GM23338 (cell line): ENCODE results near the gene RBCK1. TPM values are rescaled to one million over a fixed set of nuclear protein-coding genes. Genes with fewer than 3 reads are reported as not detected.

Experiments
- ATAC-seq: fragments of 200-7000 bp; cut with Tn5 transposase; 3 replicates; pipeline ENCODE4 v1.9.1; 2020
- DNase-seq: peaks from one replicate; pipeline ENCODE4 v3.0.0-alpha.2; 2015; ENCODE audit warnings: low spot score
- H2AFZ ChIP-seq: fragments of 200-600 bp; sonication (generic); 2 replicates; pipeline ENCODE4 v1.8.0; 2016; ENCODE audit warnings: antibody characterized with exemption, mild to moderate bottlenecking, moderate library complexity
- H3F3A ChIP-seq: fragments of 200-600 bp; sonication (generic); replicated peaks from 2 replicates; pipeline ENCODE4 v1.8.0; 2017; ENCODE audit warnings: antibody characterized with exemption, mixed run types, low read depth
- H3K27ac ChIP-seq: fragments of 200-600 bp; sonication (generic); 2 replicates; pipeline ENCODE4 v1.6.1; 2016; ENCODE audit warnings: low read depth
- H3K27me3 ChIP-seq: fragments of 200-600 bp; sonication (generic); 2 replicates; pipeline ENCODE4 v1.8.0; 2016; ENCODE audit warnings: mild to moderate bottlenecking, mixed run types, moderate library complexity; ENCODE audit not compliant: insufficient read depth
- H3K36me3 ChIP-seq: fragments of 200-600 bp; sonication (generic); 2 replicates; pipeline ENCODE4 v1.8.0; 2016; ENCODE audit warnings: mild to moderate bottlenecking; ENCODE audit not compliant: insufficient read depth
- H3K4me1 ChIP-seq: fragments of 200-600 bp; sonication (generic); 2 replicates; pipeline ENCODE4 v1.8.0; 2016; ENCODE audit warnings: mild to moderate bottlenecking, moderate library complexity; ENCODE audit not compliant: insufficient read depth
- H3K4me2 ChIP-seq: fragments of 200-600 bp; sonication (generic); 2 replicates; pipeline ENCODE4 v1.7.1; 2017; ENCODE audit warnings: mixed run types
- H3K4me3 ChIP-seq: fragments of 200-600 bp; sonication (generic); 2 replicates; pipeline ENCODE4 v1.6.1; 2016; ENCODE audit warnings: mixed run types
- H3K79me2 ChIP-seq: fragments of 200-600 bp; sonication (generic); replicated peaks from 2 replicates; pipeline ENCODE4 v1.8.0; 2017; ENCODE audit warnings: mild to moderate bottlenecking; ENCODE audit not compliant: insufficient read depth
- H3K9me2 ChIP-seq: fragments of 200-600 bp; sonication (generic); 2 replicates; pipeline ENCODE4 v1.8.0; 2017; ENCODE audit not compliant: insufficient read depth
- H4K20me1 ChIP-seq: fragments of 200-600 bp; sonication (generic); replicated peaks from 2 replicates; pipeline ENCODE4 v1.8.0; 2017; ENCODE audit warnings: mild to moderate bottlenecking; ENCODE audit not compliant: insufficient read depth
- H3K27ac Mint-ChIP-seq: 2 replicates; pipeline ENCODE4 v1.8.0; 2020; ENCODE audit warnings: inconsistent platforms, mild to moderate bottlenecking, moderate library complexity, mixed read lengths
- H3K27me3 Mint-ChIP-seq: 3 replicates; pipeline ENCODE4 v1.8.0; 2022; ENCODE audit warnings: low read depth, mild to moderate bottlenecking, moderate library complexity, mixed read lengths, inconsistent platforms; ENCODE audit not compliant: insufficient read depth, poor library complexity
- H3K36me3 Mint-ChIP-seq: 3 replicates; pipeline ENCODE4 v1.8.0; 2021; ENCODE audit warnings: low read depth, mild to moderate bottlenecking, inconsistent platforms, moderate library complexity, mixed read lengths
- H3K4me1 Mint-ChIP-seq: 3 replicates; pipeline ENCODE4 v1.8.0; 2020; ENCODE audit warnings: mild to moderate bottlenecking, inconsistent platforms, mixed read lengths
- H3K4me3 Mint-ChIP-seq: 3 replicates; pipeline ENCODE4 v1.8.0; 2021; ENCODE audit warnings: moderate library complexity, mild to moderate bottlenecking, inconsistent platforms, mixed read lengths
- H3K9me3 Mint-ChIP-seq: 3 replicates; pipeline ENCODE4 v1.8.0; 2020; ENCODE audit warnings: moderate library complexity, mild to moderate bottlenecking, inconsistent platforms, mixed read lengths
- CREB1 ChIP-seq: fragments of 250-450 bp; sonication (Bioruptor Pico); IDR thresholded peaks from 2 replicates; pipeline ENCODE4 v1.5.0; 2020; ENCODE audit warnings: low read depth, mild to moderate bottlenecking, moderate library complexity
- CTCF ChIP-seq, 2 experiments: fragments of 200-600 bp in 1 of 2; sonication (generic) in 1 of 2; conservative IDR thresholded peaks; 2 replicates each; pipeline versions ENCODE4 v1.5.1 to v1.6.1; 2016 to 2017; ENCODE audit warnings: antibody characterized with exemption in 2 of 2, low read depth in 2 of 2, mild to moderate bottlenecking in 2 of 2, moderate library complexity in 1 of 2
- EZH2 ChIP-seq: fragments of 200-600 bp; sonication (generic); IDR thresholded peaks from one replicate; pipeline ENCODE4 v1.8.0; 2017; ENCODE audit warnings: antibody characterized with exemption, mild to moderate bottlenecking, low read depth; ENCODE audit not compliant: unreplicated experiment
- EZH2phosphoT487 ChIP-seq: fragments of 200-600 bp; sonication (generic); IDR thresholded peaks from one replicate; pipeline ENCODE4 v1.8.1; 2018; ENCODE audit warnings: antibody characterized with exemption; ENCODE audit not compliant: unreplicated experiment
- JUNB ChIP-seq: IDR thresholded peaks from one replicate; pipeline ENCODE4 v1.6.1; 2016; ENCODE audit warnings: antibody characterized with exemption; ENCODE audit not compliant: unreplicated experiment
- NANOG ChIP-seq: IDR thresholded peaks from 2 replicates; pipeline ENCODE4 v1.6.1; 2016; ENCODE audit warnings: antibody characterized with exemption, borderline replicate concordance
- POLR2AphosphoS5 ChIP-seq: IDR thresholded peaks from 2 replicates; pipeline ENCODE4 v1.6.1; 2016; ENCODE audit warnings: antibody characterized with exemption, low read depth
- REST ChIP-seq: IDR thresholded peaks from one replicate; pipeline ENCODE4 v1.6.1; 2018; ENCODE audit warnings: antibody characterized with exemption; ENCODE audit not compliant: unreplicated experiment
- ZNF114 ChIP-seq: fragments of 250-450 bp; sonication (Bioruptor Pico); IDR thresholded peaks from 2 replicates; pipeline ENCODE4 v1.5.0; 2020; ENCODE audit warnings: mild to moderate bottlenecking, moderate library complexity
- ZNF462 ChIP-seq: fragments of 250-450 bp; sonication (Bioruptor Pico); IDR thresholded peaks from 2 replicates; pipeline ENCODE4 v1.5.0; 2020; ENCODE audit warnings: mild to moderate bottlenecking, moderate library complexity
- polyA plus RNA-seq: library from polyadenylated mRNA; unstranded; fragments of >200 nt; fragmentation: Nextera tagmentation; extraction: Ambion mirVana; gene quantifications from 2 replicates; pipeline ENCODE4 v1.2.1, GENCODE V29; 2016
- total RNA-seq: library from RNA; depleted of rRNA; stranded (reverse); fragments of >200 nt; shearing (Covaris generic); gene quantifications from 2 replicates; pipeline ENCODE4 v1.2.3, GENCODE V29; 2014

RBCK1 gene
- total and polyA plus RNA-seq, 2 experiments from 2014 or later = 52.6 to 56.8 TPM

- no peak for TF ChIP-seq NANOG
- no peak for TF ChIP-seq CREB1 (CRISPR knock-in tag)
- no peak for TF ChIP-seq CTCF (conservative IDR thresholded peaks at IDR 0.05; ENCODE audit: low read depth in 2 of 2)
- no peak for TF ChIP-seq EZH2phosphoT487
- no peak for TF ChIP-seq JUNB
- no peak for TF ChIP-seq POLR2AphosphoS5
Measured at GRCh38 chr20:437787-438486, 29.8 kb downstream of the RBCK1 start (continued).

- no peaks in the 10 kb centered on the region for H3K79me2 ChIP-seq
- no peak for ATAC-seq
- no peaks in the 10 kb centered on the region for H3K9me2 ChIP-seq
- H3K4me3 ChIP-seq = no peak overlapping the region
- H3K27me3 ChIP-seq = peaks cover 17% of the 10 kb centered on the region
- no peak overlapping the region for H2AFZ ChIP-seq
- H4K20me1 ChIP-seq = peaks cover 33% of the 10 kb centered on the region
- peaks cover 25% of the 10 kb centered on the region; the same call in 1 of the 2 replicates for H3K36me3 ChIP-seq
- no peak overlapping the region for H3K27ac ChIP-seq
- Mint-ChIP-seq H3K27me3 (peaks cover 18% of the 10 kb centered on the region), H3K4me1 (peaks cover 14% of the 10 kb centered on the region), H3K9me3 (no peaks in the 10 kb centered on the region), H3K27ac (no peak overlapping the region), H3K36me3 (peaks cover 69% of the 10 kb centered on the region), H3K4me3 (no peak overlapping the region)
- H3F3A ChIP-seq = peaks cover 10% of the 10 kb centered on the region
- peaks cover 4% of the 10 kb centered on the region for H3K4me1 ChIP-seq
- H3K4me2 ChIP-seq = no peak overlapping the region
- no peak for TF ChIP-seq REST
- no peak for TF ChIP-seq EZH2phosphoT487
- TF ChIP-seq EZH2 = no peak
- no peak for TF ChIP-seq ZNF462 (CRISPR knock-in tag)
- TF ChIP-seq ZNF114 = no peak
- TF ChIP-seq NANOG = no peak
- no peak for TF ChIP-seq POLR2AphosphoS5
- no peak for TF ChIP-seq CREB1 (CRISPR knock-in tag)
- no peak for DNase-seq
Measured at GRCh38 chr20:438571-439469, 30.7 kb downstream of the RBCK1 start.
